Body of pancreas (tissue), 4 donors: Measurements from ENCODE around the gene NEURL1.

Experiments
- CTCF ChIP-seq, 7 experiments: fragments of 450-650 bp in 4 of 7; fragments of 200-600 bp in 3 of 7; sonication (generic) in 3 of 7; IDR thresholded peaks; one replicate each; pipeline ENCODE4 v1.5.1; 2016 to 2019; ENCODE audit warnings: antibody characterized with exemption in 7 of 7
- POLR2A ChIP-seq, 3 donors: fragments of 450-650 bp; IDR thresholded peaks; one replicate each; pipeline ENCODE4 v1.6.1; 2016; ENCODE audit warnings: antibody characterized with exemption in 3 of 3, mild to moderate bottlenecking in 2 of 3

- TF ChIP-seq CTCF (IDR thresholded peaks at IDR 0.05), result no peak
- TF ChIP-seq POLR2A (IDR thresholded peaks at IDR 0.05), result no peak
Observed at GRCh38 chr10:103603382-103603781, 109.9 kb downstream of the NEURL1 start.
